ENCODE results near the gene MEX3C.

Gene MEX3C

GRCh38 chr18:51153659-51154371 is 43.7 kb downstream of the MEX3C start:
- DNase-seq, result no peak

DNA sequence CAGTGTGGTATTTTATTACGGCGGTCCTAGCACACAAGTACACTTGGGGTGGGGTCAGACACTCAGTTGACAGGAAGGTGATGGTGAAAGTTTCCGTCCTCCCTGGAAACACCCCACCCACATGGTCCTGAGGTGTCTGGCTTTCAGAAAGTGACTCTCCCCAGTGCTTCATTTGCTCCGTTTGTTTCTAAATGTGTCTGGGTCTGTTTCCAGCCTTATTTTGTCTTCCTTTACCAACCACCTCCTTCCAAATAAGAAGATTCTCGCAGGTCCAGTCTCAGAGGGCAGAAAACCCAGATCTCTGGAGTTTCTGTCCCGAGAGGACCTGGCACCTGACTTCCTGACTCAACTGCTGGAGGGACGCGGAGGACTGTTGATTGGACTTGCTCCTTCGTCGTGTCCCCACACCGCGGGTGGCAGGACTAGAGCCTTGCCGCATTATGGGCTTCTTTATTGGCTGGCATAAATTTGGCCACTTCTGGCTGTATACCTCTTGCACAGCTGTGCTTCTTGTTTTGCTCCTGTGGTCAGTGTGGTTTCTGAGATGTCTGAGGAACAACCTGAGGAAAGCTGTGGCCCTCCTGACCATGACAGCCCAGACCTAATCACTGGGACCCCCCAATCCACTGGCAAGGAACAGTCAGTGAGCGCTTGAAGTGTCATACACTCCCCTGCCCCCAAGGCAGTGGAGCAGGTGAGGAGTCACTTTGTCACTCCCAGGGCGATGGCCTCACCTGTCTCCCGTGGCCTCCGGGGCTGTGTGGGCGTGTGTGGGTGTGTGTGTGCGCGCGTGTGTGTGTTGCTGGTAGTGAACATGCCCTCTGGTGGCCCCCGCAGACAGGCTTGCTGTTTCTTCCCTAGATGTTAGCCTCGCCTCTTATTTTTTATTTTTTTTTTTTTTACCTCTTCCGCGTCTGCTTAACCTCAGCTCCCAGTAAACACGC is 45.6 kb downstream of the MEX3C start:
- DNase-seq, result no peak

GRCh38 chr18:51151185-51151567 is 46.3 kb downstream of the MEX3C start:
- DNase-seq, result no peak

- peak; percentile 91 for DNase-seq
These were observed 47.3 kb downstream of the MEX3C start for GRCh38 chr18:51150113-51150700.

- DNase-seq, result no peak
These were observed 47.8 kb downstream of the MEX3C start for GRCh38 chr18:51149670-51150069.

DNA sequence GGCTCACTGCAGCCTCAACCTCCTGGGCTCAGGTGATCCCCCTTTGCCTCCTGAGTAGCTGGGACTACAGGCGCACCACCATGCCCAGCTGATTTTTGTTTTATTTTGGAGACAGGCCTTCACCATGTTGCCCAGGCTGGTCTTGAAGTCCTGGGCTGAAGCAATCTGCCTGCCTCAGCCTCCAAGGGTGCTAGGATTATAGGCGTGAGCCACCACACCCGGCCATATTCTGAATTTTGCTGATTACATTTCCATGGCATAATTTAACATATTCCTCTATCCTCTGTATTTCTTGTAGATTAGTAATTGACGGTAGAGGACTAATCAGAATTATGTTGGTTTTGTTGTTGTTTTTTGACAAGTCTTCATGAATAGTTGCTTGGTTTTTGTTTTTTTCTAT is 50.6 kb downstream of the MEX3C start:
- DNase-seq, result no peak

DNA sequence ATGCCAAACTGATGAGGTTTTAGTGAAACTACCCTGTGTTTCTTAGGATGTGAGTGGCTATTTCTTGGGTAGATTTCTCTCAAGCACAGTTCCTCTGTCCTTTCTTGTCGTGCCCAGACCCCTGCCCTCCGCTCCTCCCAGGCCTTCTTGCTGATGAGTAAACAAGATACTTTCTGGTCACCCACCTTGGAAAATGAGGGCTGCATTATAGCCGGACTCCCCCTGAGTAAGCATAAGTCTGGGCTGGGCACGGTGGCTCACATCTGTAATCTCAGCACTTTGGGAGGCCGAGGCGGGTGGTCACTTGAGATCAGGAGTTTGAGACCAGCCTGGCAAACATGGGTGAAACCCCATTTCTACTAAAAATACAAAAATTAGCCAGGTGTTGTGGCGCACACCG is 58.5 kb downstream of the MEX3C start:
- DNase-seq, result no peak

- DNase-seq, result peak; percentile 87
These were observed 59.6 kb downstream of the MEX3C start for GRCh38 chr18:51137891-51138290.

GRCh38 chr18:51137026-51137729 is 60.3 kb downstream of the MEX3C start:
- DNase-seq, result no peak

DNA sequence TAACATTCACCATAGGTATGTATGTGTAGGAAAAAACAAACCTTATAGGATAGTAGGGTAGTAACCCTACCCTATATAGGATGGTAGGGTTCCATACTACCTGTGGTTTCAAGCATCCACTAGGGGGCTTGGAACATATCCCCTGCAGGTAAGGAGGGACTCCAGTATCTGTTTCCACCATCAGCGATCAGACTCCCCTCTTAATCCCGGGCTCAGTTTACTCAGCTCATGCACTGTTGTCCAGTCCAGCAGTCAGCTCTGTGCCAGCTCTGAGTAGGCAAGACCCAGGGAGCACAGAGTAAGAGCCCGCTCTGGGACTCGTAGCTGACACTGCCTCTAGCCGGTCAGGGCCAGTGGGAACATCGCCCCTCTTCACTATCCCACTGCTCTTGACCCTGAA is 61.7 kb downstream of the MEX3C start:
- no peak for DNase-seq

- peak; percentile 76 for DNase-seq
These were observed 62.1 kb downstream of the MEX3C start for GRCh38 chr18:51135364-51135763.

DNA sequence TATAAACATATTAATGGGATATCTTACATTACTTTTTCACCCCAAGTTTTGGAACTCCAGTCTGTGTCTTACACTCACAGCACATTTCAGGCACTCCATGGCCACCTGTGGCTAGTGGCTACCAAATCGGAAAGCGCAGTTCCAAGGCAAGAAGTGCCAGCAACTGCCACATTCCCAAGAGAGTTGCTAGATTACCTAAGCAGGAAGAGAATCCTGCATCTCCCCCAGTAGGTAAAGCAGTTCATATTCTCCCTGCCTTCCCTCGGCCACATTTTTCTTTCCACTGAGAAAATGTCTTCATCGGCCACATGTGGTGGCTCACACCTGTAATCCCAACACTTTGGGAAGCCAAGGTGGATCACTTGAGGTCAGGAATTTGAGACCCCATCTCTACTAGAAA is 62.8 kb downstream of the MEX3C start:
- no peak for DNase-seq

- DNase-seq, result no peak
These were observed 63.8 kb downstream of the MEX3C start for GRCh38 chr18:51133580-51134160.

- DNase-seq, result no peak
These were observed 65.1 kb downstream of the MEX3C start for GRCh38 chr18:51132256-51132935.

- no peak for DNase-seq
These were observed 68.9 kb downstream of the MEX3C start for GRCh38 chr18:51128533-51128932.

DNA sequence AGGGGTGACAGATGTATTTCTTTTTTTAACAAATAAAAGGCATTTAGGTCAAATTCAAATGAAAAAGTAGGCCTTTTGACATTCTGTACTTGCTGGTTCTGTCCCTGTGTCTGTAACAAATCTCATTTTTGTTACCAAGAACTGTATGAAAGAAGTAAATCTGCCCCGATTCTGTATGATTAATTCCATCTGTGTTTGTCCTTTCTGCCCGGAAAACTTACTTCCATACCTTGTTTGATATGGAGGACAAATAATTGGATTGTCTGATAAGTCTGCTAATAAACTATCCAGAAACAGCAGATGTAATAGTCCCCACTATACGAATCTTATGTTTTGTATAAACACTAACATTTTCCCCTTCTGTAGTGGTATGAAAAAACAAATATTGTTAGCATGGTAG is 69.8 kb downstream of the MEX3C start:
- DNase-seq, result no peak

DNA sequence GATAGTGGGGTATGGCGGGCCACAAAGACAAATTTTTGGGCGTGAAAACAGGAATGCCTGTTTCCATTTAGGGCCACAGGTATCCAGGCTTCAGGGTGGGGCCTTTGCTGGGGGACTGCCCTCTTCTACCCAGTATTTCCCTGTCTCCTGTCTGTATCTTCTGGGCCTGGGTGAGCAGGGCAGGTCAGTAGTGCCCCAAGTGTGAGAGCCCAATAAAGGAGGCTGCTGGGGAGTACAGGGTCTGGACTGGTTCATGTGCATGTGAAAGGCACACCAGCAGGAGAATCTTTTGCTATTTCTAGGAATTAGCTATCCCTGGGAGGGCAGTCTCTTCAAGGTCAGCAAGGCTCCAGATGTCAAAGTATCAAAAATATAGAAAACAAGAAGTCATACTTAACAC is 71.5 kb downstream of the MEX3C start:
- no peak for DNase-seq

Data from islet precursor cell (in vitro differentiated cells).